Ishikawa (cell line): ENCODE measurements around the gene UGGT1.

Experiments
- CEBPB ChIP-seq: IDR thresholded peaks from 2 replicates; pipeline ENCODE4 v1.6.1; 2012
- CREB1 ChIP-seq: IDR thresholded peaks from 2 replicates; pipeline ENCODE4 v1.6.1; 2012; ENCODE audit warnings: low read depth
- EGR1 ChIP-seq: IDR thresholded peaks from 2 replicates; pipeline ENCODE4 v1.6.1; 2012
- EP300 ChIP-seq: IDR thresholded peaks from 2 replicates; pipeline ENCODE4 v1.6.1; 2012; ENCODE audit warnings: borderline replicate concordance
- FOXM1 ChIP-seq: IDR thresholded peaks from 2 replicates; pipeline ENCODE4 v1.6.1; 2012; ENCODE audit warnings: low read depth, borderline replicate concordance
- MAX ChIP-seq: IDR thresholded peaks from 2 replicates; pipeline ENCODE4 v1.6.1; 2012
- NFIC ChIP-seq: IDR thresholded peaks from 2 replicates; pipeline ENCODE4 v1.6.1; 2012
- RAD21 ChIP-seq: IDR thresholded peaks from 2 replicates; pipeline ENCODE4 v1.6.1; 2012; ENCODE audit warnings: low read depth
- REST ChIP-seq: IDR thresholded peaks from 2 replicates; pipeline ENCODE4 v1.6.1; 2012; ENCODE audit warnings: low read depth, mild to moderate bottlenecking
- TAF1 ChIP-seq: IDR thresholded peaks from 2 replicates; pipeline ENCODE4 v1.6.1; 2012; ENCODE audit warnings: low read depth, mild to moderate bottlenecking
- TCF12 ChIP-seq: IDR thresholded peaks from 2 replicates; pipeline ENCODE4 v1.6.1; 2012; ENCODE audit warnings: low read depth
- TEAD4 ChIP-seq: IDR thresholded peaks from 2 replicates; pipeline ENCODE4 v1.6.1; 2012
- YY1 ChIP-seq: IDR thresholded peaks from 2 replicates; pipeline ENCODE4 v1.6.1; 2012; ENCODE audit warnings: low read depth
- ZBTB7A ChIP-seq: IDR thresholded peaks from 2 replicates; pipeline ENCODE4 v1.6.1; 2012; ENCODE audit warnings: low read depth
- TF ChIP-seq, protein P1 (sequence below): IDR thresholded peaks from 2 replicates; pipeline ENCODE4 v1.6.1; 2012

UGGT1 gene, protein sequence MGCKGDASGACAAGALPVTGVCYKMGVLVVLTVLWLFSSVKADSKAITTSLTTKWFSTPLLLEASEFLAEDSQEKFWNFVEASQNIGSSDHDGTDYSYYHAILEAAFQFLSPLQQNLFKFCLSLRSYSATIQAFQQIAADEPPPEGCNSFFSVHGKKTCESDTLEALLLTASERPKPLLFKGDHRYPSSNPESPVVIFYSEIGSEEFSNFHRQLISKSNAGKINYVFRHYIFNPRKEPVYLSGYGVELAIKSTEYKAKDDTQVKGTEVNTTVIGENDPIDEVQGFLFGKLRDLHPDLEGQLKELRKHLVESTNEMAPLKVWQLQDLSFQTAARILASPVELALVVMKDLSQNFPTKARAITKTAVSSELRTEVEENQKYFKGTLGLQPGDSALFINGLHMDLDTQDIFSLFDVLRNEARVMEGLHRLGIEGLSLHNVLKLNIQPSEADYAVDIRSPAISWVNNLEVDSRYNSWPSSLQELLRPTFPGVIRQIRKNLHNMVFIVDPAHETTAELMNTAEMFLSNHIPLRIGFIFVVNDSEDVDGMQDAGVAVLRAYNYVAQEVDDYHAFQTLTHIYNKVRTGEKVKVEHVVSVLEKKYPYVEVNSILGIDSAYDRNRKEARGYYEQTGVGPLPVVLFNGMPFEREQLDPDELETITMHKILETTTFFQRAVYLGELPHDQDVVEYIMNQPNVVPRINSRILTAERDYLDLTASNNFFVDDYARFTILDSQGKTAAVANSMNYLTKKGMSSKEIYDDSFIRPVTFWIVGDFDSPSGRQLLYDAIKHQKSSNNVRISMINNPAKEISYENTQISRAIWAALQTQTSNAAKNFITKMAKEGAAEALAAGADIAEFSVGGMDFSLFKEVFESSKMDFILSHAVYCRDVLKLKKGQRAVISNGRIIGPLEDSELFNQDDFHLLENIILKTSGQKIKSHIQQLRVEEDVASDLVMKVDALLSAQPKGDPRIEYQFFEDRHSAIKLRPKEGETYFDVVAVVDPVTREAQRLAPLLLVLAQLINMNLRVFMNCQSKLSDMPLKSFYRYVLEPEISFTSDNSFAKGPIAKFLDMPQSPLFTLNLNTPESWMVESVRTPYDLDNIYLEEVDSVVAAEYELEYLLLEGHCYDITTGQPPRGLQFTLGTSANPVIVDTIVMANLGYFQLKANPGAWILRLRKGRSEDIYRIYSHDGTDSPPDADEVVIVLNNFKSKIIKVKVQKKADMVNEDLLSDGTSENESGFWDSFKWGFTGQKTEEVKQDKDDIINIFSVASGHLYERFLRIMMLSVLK (N-terminal part only)

DNA sequence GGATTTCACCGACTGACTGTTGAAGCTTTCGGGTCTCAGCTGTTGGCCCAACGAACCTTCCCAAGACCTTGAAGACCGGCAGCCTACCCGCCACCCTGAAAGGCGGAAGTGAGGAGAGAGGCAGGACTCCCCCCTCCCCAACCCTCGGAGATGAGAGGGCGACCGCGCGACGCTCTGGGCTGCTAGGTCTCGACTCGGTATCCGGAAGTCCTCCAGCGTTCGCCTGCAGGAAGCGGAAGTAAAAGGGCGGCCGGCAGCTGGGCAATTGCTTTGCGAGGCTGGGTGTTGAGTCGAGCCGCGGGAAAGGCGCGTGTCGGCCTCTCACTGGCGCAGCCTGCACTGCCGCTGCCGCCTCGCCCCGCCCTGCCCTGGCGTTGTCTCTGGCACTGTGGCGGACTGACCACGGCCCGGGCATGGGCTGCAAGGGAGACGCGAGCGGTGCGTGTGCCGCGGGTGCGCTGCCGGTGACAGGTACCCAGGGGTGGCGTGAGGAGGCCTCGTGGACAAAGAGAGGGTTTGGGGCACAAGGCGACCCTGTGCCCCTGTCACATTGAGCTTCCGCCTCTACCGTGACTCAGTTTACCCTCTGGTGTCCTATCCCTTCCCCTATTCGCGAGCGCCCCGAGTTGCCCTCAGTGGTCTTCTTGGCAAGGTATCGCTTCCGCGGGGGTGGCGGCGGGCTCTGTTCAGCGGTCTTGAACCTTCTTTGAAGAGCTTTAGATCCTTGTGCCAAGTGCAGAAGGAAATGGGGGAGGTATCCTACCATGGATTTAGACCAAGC lies at the start of gene UGGT1:
UGGT1 (plus strand) TSS at position 256 of the 781 bp plus-strand sequence; CDS start at position 414, 158 bp downstream.
- TF ChIP-seq ZBTB7A (peak; percentile 57; the same call in 1 of the 2 replicates), CREB1 (no peak), NFIC (no peak; the same call in 1 of the 2 replicates), EP300 (0 out of 2 replicates have a peak, but pooled peaks have one; percentile 30), TEAD4 (no peak), CEBPB (no peak), MAX (peak; percentile 92), FOXM1 (no peak), TCF12 (peak; percentile 33; the same call in 1 of the 2 replicates), YY1 (no peak; the same call in 1 of the 2 replicates), EGR1 (no peak), REST (no peak), TAF1 (peak; percentile 88), RAD21 (no peak)
- TF ChIP-seq, protein P1, sequence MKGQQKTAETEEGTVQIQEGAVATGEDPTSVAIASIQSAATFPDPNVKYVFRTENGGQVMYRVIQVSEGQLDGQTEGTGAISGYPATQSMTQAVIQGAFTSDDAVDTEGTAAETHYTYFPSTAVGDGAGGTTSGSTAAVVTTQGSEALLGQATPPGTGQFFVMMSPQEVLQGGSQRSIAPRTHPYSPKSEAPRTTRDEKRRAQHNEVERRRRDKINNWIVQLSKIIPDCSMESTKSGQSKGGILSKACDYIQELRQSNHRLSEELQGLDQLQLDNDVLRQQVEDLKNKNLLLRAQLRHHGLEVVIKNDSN, result peak; percentile 25; the same call in 1 of the 2 replicates

DNA sequence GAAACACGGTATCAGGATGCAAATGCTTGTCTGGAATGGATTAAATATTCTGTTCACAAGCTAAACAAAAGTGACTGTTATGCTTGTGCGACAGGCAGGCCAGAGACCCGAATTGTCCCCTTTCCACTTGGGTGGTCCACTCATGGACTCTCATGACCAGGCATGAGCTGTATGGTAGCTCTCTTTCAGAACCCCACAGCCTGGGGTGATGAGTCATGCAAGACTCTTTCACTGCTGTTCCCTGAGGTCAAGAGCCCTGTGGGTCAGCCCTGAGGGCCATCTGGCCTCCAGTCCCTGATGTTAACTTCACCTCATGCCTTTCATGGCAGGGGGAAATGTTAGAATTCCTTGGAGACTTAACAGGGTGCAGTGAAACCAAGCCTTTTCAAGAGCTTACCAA lies 49.4 kb upstream of the UGGT1 start:
- TF ChIP-seq RAD21 (no peak), ZBTB7A (no peak), TEAD4 (no peak), REST (no peak), CEBPB (no peak), TCF12 (no peak), TAF1 (no peak), CREB1 (no peak), EP300 (no peak), YY1 (no peak), EGR1 (no peak), NFIC (no peak), MAX (no peak), FOXM1 (no peak)
- TF ChIP-seq, protein P1, result no peak

DNA sequence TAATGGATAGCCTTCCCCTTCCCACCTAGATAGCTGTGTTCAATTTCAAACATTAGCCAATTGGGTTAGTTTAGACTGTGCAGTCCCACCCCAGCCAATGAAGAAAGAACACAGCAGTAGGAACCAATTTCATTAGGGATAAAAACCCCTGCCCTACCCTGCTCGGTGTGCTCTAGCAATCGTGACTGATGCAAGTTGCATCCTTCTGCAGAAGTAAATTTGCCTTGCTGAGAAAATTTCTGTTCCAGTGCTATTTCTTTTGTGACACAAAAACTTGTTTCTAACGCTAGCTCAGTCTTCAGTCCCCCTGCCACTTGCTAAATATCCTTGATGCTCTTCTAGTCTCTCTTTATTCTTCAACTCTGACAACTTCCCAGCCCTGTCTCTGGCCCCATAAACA lies 48.0 kb upstream of the UGGT1 start:
- TF ChIP-seq YY1, result no peak
- TF ChIP-seq, protein P1, result no peak
- TF ChIP-seq TAF1, result no peak
- no peak for TF ChIP-seq FOXM1
- no peak for TF ChIP-seq CREB1
- TF ChIP-seq REST, result no peak
- TF ChIP-seq EP300, result no peak
- TF ChIP-seq MAX, result no peak
- no peak for TF ChIP-seq NFIC
- no peak for TF ChIP-seq CEBPB
- TF ChIP-seq TCF12, result no peak
- no peak for TF ChIP-seq TEAD4
- TF ChIP-seq EGR1, result no peak
- TF ChIP-seq ZBTB7A, result no peak
- no peak for TF ChIP-seq RAD21
